ENCODE results near the gene ANKRD33B. TPM values are rescaled to one million over a fixed set of nuclear protein-coding genes. Genes with fewer than 3 reads are reported as not detected.
A peak's percentile ranks its signal among the peaks of the same experiment; 100 is the strongest.

The ANKRD33B gene
- total and polyA plus RNA-seq, 9 of the 15 experiments (the other 6 are each of a cell fraction or from before 2014, with no cell fraction given), result 0.10 to 1.7 (median 0.40) TPM

- Histone ChIP-seq H3K9ac (ENCODE audit: insufficient read depth in 1 of 2, low read depth in 2 of 2, low read length in 2 of 2) (no peak overlapping the region), H3K4me3 (no peak overlapping the region), H3K4me1 (replicated peaks in 1 of 2; ENCODE audit: control insufficient read depth in 2 of 2, insufficient read depth in 2 of 2, low read length in 2 of 2) (peaks cover 3 to 16% of the 10 kb centered on the region in 2 experiments; a peak in 3 of 5 replicates), H3K9me1 (ENCODE audit: control insufficient read depth, insufficient read depth, low read length) (peaks cover 3% of the 10 kb centered on the region), H3K27me3 (ENCODE audit: control insufficient read depth in 2 of 2, insufficient read depth in 2 of 2, low read length in 2 of 2) (peaks cover 14 to 38% of the 10 kb centered on the region in 2 experiments), H4K20me1 (replicated peaks; ENCODE audit: control insufficient read depth, insufficient read depth, low read length) (no peaks in the 10 kb centered on the region), H3K79me2 (ENCODE audit: control insufficient read depth, insufficient read depth, low read length) (no peaks in the 10 kb centered on the region), H3K36me3 (ENCODE audit: control insufficient read depth, insufficient read depth, low read length) (no peaks in the 10 kb centered on the region), H3K27ac (ENCODE audit: extremely low read depth, low read depth, low read length) (no peak overlapping the region), H3K4me2 (ENCODE audit: insufficient read depth, low read length) (no peak overlapping the region), H2AFZ (ENCODE audit: low read depth, low read length) (no peak overlapping the region), H3K9me3 (replicated peaks; ENCODE audit: control insufficient read depth, insufficient read depth, low read depth, low read length) (no peaks in the 10 kb centered on the region)
- 80% methylated on average over 12 of the region's 12 CpGs for WGBS (ENCODE audit: insufficient coverage, low coverage, missing lambda C conversion rate)
- in situ Hi-C loops (cut with MboI), result loop anchor here (5.0 kb wide), 1 partner anchor 174 kb away; no protein-coding TSS in a partner anchor
- TF ChIP-seq CEBPB (tag; IDR thresholded peaks at IDR 0.05), result peak; percentile 65; the same call in 1 of the 2 replicates
- no peak for TF ChIP-seq SMARCA5 (IDR thresholded peaks at IDR 0.05)
- TF ChIP-seq CEBPG (CRISPR knock-in tag; IDR thresholded peaks at IDR 0.05), result peak; percentile 53; the same call in 1 of the 2 replicates
- peak; percentile 35 to 54; a peak in 1 of 4 replicates for TF ChIP-seq CEBPG (tag; conservative IDR thresholded peaks at IDR 0.05 in 1 of 2, IDR thresholded peaks at IDR 0.05 in 1 of 2)
- peak; percentile 56 for TF ChIP-seq RFX1 (IDR thresholded peaks at IDR 0.05)
- TF ChIP-seq CHD2 (IDR thresholded peaks at IDR 0.05; ENCODE audit: low read depth, low read length), result no peak
- DNase-seq (ENCODE audit: extremely low read depth in 1 of 4, low spot score in 3 of 4) (no peak), FAIRE-seq (no peak), ATAC-seq (no peak)
- ChIA-PET CTCF (ENCODE audit: low intra/inter-chr PET ratio) (interaction anchor here (3.5 kb wide), 1 partner anchor 174 kb away, joined by 69 read pairs; no protein-coding TSS in a partner anchor), POLR2A (interaction anchor here (0.6 to 1.7 kb wide), 4 partner anchors 50 to 266 kb away, joined by 3 to 4 read pairs (median 3); no protein-coding TSS in a partner anchor)
- no TSS peak for BruUV-seq (replicated peaks)
- intact Hi-C loops (cut with micrococcal nuclease), result loop anchor here (1.0 to 2.0 kb wide), 2 partner anchors 20 to 307 kb away; no protein-coding TSS in a partner anchor
These were observed 62.7 kb downstream of the ANKRD33B start for GRCh38 chr5:10626473-10627013.

All from K562 (cell line).